Measurements from ENCODE around the gene FHL2. TPM values are rescaled to one million over a fixed set of nuclear protein-coding genes. Genes with fewer than 3 reads are reported as not detected.
A peak's percentile ranks its signal among the peaks of the same experiment; 100 is the strongest.

The FHL2 gene
- total and polyA plus RNA-seq, 4 donors = 3.9 to 9.0 (median 6.5) TPM

DNA sequence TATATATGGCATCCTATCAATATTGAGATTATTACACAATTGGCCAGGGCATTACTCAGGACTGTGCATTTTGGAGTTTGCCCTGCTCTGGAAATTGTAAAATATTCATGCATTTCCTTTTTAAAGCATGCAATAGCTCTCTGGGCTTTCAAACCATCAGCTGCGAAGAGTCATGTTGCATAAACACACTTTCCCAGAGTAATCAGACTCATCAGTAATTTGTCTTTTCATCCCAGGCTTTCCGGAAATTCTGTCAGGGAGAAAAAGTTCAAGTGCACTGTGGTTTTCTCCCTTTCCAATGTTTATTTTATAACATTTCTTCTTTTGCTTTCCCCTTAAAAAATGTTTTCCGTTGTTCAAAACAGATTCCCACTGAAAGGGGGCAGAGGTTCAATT lies 38.9 kb upstream of the FHL2 start:
- Histone ChIP-seq H3K27ac (ENCODE audit: low read depth in 1 of 2, low read length in 2 of 2) (peak overlapping the region in 1 of 2 donors; percentile 8), H3K9me3 (ENCODE audit: control insufficient read depth in 4 of 4, low read length in 3 of 4) (no peaks in the 10 kb centered on the region), H3K4me3 (ENCODE audit: low read depth in 1 of 3, low read length in 3 of 3) (no peak overlapping the region), H3K36me3 (ENCODE audit: control insufficient read depth in 4 of 4, insufficient read depth in 3 of 4, low read depth in 1 of 4, low read length in 3 of 4) (no peaks in the 10 kb centered on the region), H3K9ac (ENCODE audit: low read depth in 1 of 2, low read length in 2 of 2) (no peak overlapping the region), H3K27me3 (ENCODE audit: control insufficient read depth in 4 of 4, insufficient read depth in 4 of 4, low read length in 3 of 4) (no peaks in the 10 kb centered on the region), H3K4me1 (ENCODE audit: control insufficient read depth in 4 of 4, insufficient read depth in 4 of 4, low read length in 3 of 4) (peaks cover 0 to 2% (median 0%) of the 10 kb centered on the region in 4 donors)
- DNase-seq (ENCODE audit: low spot score) = no peak
- 71% methylated on average over 3 of the region's 3 CpGs for WGBS
- peak in 1 of 2 donors; percentile 12 for TF ChIP-seq RXRA (IDR thresholded peaks at IDR 0.05)
- no peak for TF ChIP-seq CTCF (IDR thresholded peaks at IDR 0.05; ENCODE audit: low read depth, low read length, missing input control)
- peak; percentile 51 for TF ChIP-seq NR2F2 (IDR thresholded peaks at IDR 0.05)
- TF ChIP-seq GABPA (IDR thresholded peaks at IDR 0.05 in 1 of 2, conservative IDR thresholded peaks at IDR 0.05 in 1 of 2) = no peak
- no peak for TF ChIP-seq TAF1 (conservative IDR thresholded peaks at IDR 0.05)
- TF ChIP-seq, protein P1, sequence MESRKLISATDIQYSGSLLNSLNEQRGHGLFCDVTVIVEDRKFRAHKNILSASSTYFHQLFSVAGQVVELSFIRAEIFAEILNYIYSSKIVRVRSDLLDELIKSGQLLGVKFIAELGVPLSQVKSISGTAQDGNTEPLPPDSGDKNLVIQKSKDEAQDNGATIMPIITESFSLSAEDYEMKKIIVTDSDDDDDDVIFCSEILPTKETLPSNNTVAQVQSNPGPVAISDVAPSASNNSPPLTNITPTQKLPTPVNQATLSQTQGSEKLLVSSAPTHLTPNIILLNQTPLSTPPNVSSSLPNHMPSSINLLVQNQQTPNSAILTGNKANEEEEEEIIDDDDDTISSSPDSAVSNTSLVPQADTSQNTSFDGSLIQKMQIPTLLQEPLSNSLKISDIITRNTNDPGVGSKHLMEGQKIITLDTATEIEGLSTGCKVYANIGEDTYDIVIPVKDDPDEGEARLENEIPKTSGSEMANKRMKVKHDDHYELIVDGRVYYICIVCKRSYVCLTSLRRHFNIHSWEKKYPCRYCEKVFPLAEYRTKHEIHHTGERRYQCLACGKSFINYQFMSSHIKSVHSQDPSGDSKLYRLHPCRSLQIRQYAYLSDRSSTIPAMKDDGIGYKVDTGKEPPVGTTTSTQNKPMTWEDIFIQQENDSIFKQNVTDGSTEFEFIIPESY (IDR thresholded peaks at IDR 0.05) = no peak
- peak; percentile 24 for TF ChIP-seq SP1 (IDR thresholded peaks at IDR 0.05)

DNA sequence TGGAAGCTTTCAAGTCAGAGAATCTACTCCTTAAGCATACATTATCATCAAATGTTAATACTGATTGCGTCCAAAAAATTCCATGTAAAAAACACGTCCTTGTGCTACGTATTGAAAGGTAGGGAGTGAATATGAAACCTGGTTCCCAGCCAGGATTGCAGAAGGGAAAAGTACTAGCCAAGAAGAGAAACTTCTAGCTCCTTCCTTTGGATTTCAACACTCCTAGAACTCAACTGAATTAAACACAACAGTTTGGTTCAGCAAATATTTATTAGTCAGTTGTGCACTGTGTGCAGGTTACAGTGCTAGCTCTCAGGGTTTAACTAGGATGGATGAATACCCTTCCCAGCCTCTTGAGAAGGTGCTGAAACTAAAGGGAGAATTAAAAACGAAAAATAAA lies 33.9 kb upstream of the FHL2 start:
- no peak overlapping the region for H3K4me3 ChIP-seq (ENCODE audit: low read depth in 1 of 3, low read length in 3 of 3)
- TF ChIP-seq SP1 (IDR thresholded peaks at IDR 0.05) = no peak
- TF ChIP-seq, protein P2, sequence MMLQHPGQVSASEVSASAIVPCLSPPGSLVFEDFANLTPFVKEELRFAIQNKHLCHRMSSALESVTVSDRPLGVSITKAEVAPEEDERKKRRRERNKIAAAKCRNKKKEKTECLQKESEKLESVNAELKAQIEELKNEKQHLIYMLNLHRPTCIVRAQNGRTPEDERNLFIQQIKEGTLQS (IDR thresholded peaks at IDR 0.05) = no peak
- no peak for TF ChIP-seq HNF4G (IDR thresholded peaks at IDR 0.05)
- TF ChIP-seq NR2F2 (IDR thresholded peaks at IDR 0.05) = no peak
- no peak for TF ChIP-seq EGR1 (IDR thresholded peaks at IDR 0.05; ENCODE audit: low read depth in 2 of 2)
- TF ChIP-seq HNF4A (conservative IDR thresholded peaks at IDR 0.05) = no peak
- TF ChIP-seq JUND (IDR thresholded peaks at IDR 0.05) = no peak
- no peak for TF ChIP-seq YY1 (IDR thresholded peaks at IDR 0.05)
- TF ChIP-seq, protein P1 (IDR thresholded peaks at IDR 0.05) = no peak
- TF ChIP-seq, protein P3, sequence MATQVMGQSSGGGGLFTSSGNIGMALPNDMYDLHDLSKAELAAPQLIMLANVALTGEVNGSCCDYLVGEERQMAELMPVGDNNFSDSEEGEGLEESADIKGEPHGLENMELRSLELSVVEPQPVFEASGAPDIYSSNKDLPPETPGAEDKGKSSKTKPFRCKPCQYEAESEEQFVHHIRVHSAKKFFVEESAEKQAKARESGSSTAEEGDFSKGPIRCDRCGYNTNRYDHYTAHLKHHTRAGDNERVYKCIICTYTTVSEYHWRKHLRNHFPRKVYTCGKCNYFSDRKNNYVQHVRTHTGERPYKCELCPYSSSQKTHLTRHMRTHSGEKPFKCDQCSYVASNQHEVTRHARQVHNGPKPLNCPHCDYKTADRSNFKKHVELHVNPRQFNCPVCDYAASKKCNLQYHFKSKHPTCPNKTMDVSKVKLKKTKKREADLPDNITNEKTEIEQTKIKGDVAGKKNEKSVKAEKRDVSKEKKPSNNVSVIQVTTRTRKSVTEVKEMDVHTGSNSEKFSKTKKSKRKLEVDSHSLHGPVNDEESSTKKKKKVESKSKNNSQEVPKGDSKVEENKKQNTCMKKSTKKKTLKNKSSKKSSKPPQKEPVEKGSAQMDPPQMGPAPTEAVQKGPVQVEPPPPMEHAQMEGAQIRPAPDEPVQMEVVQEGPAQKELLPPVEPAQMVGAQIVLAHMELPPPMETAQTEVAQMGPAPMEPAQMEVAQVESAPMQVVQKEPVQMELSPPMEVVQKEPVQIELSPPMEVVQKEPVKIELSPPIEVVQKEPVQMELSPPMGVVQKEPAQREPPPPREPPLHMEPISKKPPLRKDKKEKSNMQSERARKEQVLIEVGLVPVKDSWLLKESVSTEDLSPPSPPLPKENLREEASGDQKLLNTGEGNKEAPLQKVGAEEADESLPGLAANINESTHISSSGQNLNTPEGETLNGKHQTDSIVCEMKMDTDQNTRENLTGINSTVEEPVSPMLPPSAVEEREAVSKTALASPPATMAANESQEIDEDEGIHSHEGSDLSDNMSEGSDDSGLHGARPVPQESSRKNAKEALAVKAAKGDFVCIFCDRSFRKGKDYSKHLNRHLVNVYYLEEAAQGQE (IDR thresholded peaks at IDR 0.05) = no peak
- no peak for TF ChIP-seq FOXA1 (IDR thresholded peaks at IDR 0.05)
- TF ChIP-seq RXRA (IDR thresholded peaks at IDR 0.05) = no peak
- TF ChIP-seq TAF1 (conservative IDR thresholded peaks at IDR 0.05) = no peak
- TF ChIP-seq FOXA2 (IDR thresholded peaks at IDR 0.05) = no peak
- no peak for TF ChIP-seq MAX (IDR thresholded peaks at IDR 0.05)
- TF ChIP-seq CTCF (IDR thresholded peaks at IDR 0.05; ENCODE audit: low read depth, low read length, missing input control) = no peak
- no peak for TF ChIP-seq RAD21 (IDR thresholded peaks at IDR 0.05)
- TF ChIP-seq GABPA (IDR thresholded peaks at IDR 0.05 in 1 of 2, conservative IDR thresholded peaks at IDR 0.05 in 1 of 2) = no peak
- H3K9ac ChIP-seq (ENCODE audit: low read depth in 1 of 2, low read length in 2 of 2) = no peak overlapping the region
- DNase-seq (ENCODE audit: low spot score) = no peak
- H3K27ac ChIP-seq (ENCODE audit: low read depth in 1 of 2, low read length in 2 of 2) = peak overlapping the region in 1 of 2 donors; percentile 12
- 67% methylated on average over 4 of the region's 4 CpGs for WGBS
- H3K4me1 ChIP-seq (ENCODE audit: control insufficient read depth in 4 of 4, insufficient read depth in 4 of 4, low read length in 3 of 4) = peaks cover 0 to 2% (median 0%) of the 10 kb centered on the region in 4 donors
- H3K27me3 ChIP-seq (ENCODE audit: control insufficient read depth in 4 of 4, insufficient read depth in 4 of 4, low read length in 3 of 4) = no peaks in the 10 kb centered on the region
- H3K36me3 ChIP-seq (ENCODE audit: control insufficient read depth in 4 of 4, insufficient read depth in 3 of 4, low read depth in 1 of 4, low read length in 3 of 4) = no peaks in the 10 kb centered on the region
- no peaks in the 10 kb centered on the region for H3K9me3 ChIP-seq (ENCODE audit: control insufficient read depth in 4 of 4, low read length in 3 of 4)
